Stimulated activated CD4-positive, alpha-beta T cell treated with anti-CD3 and anti-CD28 coated beads, Interleukin-4, amount 100 ng/mL, for 4 hours (primary cell): ENCODE measurements around the gene PNPLA6.
"Not testable (repeated sequence)": the region's sequence is repeated elsewhere in the genome, so short reads cannot be mapped to it uniquely, and the experiment has no call there.

Experiments used
- DNase-seq, 2 experiments: peaks; one replicate each; pipeline ENCODE4 v3.0.0-alpha.2; 2020

The PNPLA6 gene

DNA sequence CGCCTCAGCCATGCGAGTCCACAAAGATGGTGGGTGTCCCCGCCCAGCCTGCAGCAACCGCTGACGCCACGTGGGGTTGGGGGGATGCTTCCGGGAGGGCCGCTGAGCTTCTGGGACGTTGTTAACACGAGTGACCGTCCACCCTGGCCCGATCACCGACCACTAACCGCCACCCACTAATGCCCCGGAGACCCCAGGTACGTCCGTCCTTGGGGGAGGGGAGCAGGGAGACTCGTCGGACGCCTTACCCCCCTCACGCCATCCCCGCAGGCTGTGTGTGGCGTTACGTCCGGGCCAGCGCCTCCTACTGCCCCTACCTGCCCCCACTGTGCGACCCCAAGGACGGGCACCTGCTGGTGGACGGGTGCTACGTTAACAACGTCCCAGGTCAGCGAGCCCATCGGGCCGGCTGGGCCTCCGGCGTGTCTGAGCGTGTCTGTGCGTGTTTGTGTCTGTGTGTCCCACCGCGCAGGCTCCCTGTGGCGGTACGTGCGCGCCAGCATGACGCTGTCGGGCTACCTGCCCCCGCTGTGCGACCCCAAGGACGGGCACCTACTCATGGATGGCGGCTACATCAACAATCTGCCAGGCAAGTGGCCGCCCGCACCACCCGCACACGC, 21.3 kb downstream of the PNPLA6 start:
- no peak for DNase-seq

GRCh38 chr19:7558667-7559066, 23.1 kb downstream of the PNPLA6 start:
- no peak for DNase-seq

GRCh38 chr19:7559102-7559501, 23.6 kb downstream of the PNPLA6 start:
- DNase-seq, result no peak

DNA sequence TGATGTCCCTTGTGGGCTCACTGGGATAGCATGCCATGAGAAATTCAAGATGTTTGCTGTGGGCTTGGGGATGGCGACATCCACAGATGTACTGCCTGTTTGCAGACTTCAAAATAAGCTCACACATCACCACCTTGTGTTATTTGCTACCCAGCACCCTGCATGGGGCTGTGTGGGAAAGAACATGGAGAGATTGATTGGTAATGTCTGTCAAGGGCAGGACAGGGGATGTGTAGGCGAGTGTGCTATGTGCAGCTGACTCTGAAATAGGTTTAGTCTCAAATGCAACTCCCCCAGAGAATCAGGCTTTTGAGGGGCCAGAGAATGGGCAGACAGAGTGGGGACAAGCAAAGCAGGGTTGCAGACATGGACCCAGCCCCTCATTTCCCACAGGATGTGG, 24.7 kb downstream of the PNPLA6 start:
- DNase-seq, result no peak

DNA sequence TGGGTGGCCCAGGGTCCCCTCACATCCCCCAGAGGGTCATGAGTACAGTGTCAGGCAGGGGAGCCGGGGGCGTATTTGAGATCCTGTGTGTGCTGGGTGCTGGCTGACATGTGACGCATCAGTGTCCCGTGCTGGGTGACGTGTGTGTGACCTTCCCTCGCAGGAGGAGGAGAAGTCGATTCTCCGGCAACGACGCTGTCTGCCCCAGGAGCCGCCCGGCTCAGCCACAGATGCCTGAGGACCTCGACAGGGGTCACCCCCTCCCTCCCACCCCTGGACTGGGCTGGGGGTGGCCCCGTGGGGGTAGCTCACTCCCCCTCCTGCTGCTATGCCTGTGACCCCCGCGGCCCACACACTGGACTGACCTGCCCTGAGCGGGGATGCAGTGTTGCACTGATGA, 25.8 kb downstream of the PNPLA6 start:
- DNase-seq, result no peak

GRCh38 chr19:7562646-7563393, 27.3 kb downstream of the PNPLA6 start:
- no peak for DNase-seq

GRCh38 chr19:7564866-7565265, 29.3 kb downstream of the PNPLA6 start:
- no peak for DNase-seq

DNA sequence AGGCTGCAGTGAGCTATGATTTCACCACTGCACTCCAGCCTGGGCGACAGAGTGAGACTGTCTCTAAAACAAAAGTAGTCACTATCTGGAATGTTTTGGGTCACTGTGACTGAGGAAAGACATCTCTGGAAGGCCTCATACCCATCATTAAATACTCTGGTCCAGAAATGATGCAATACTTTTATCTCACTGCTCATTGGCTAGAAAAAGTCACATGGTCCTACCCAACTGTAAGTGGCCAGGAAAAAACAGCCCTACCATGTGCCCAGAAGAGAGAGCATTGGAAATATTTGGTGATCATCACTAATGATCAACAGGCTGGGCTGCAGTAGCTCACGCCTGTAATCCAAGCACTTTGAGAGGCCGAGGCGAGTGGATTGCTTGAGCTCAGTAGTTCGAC, 29.8 kb downstream of the PNPLA6 start:
- DNase-seq, result no peak

DNA sequence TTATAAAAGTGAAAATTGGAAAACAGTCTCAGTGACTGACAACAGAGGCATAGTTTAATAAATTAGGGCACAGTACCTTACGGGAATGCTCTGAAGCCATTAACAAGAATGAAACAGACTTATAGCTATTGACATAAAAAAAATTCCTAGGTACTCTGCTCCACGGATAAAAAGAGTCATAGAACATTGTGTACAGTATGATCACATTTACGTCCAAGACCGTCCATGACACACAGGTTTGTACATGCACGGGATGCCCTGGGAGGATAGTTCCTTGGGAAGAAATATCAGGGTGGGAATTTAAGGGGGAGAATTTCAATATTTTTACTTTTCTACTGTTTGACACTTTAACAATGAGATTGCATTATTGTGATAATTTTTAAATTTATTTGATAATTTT, 35.2 kb downstream of the PNPLA6 start:
- DNase-seq, result no peak

GRCh38 chr19:7575434-7576040, 40.0 kb downstream of the PNPLA6 start:
- DNase-seq, result no peak

- not testable (repeated sequence) for DNase-seq
These were observed 41.9 kb downstream of the PNPLA6 start for GRCh38 chr19:7577422-7577821.

- no peak for DNase-seq
These were observed 42.6 kb downstream of the PNPLA6 start for GRCh38 chr19:7578127-7578526.

GRCh38 chr19:7579182-7579581, 43.7 kb downstream of the PNPLA6 start:
- no peak for DNase-seq

DNA sequence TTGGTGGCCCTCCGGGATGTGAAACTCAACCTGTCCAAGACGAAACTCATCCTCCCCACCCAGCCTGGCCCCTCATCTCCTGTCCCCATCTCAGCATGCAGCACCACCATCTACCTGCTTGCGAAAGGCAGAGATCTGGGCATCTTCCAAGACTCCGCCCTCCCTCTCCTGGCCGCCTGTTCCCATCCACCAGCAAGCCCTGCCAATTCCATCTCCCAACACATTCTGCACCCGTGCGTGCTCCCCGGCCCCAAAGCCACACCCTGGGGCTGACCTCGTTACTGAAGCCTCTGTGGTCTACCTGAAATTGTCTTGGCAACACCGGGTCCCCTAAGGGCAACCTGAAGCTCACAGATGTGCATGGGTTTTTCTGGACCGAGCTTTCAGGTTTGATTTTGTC, 46.9 kb downstream of the PNPLA6 start:
- DNase-seq, result no peak

- DNase-seq, result no peak
These were observed 54.3 kb downstream of the PNPLA6 start for GRCh38 chr19:7589822-7590221.

DNA sequence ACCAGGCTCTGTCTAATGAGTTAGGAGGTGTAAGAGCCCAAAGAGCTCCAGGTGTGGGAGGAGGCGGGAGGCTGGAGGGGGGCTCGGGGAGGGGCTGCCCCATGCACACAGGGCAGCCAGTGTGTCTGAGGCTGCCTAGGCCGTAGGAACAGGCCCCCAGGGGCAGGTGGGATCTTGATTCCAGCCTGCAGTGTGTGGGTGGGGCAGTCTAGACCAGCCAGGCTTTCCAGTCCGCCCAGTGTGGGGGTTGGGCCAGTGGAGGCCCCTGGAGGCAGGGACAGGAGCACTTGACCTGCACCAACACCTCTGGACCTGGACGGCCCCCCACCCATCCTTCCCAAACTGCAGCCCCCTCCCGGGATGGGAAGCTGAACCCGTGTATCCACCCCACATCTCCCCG, 54.7 kb downstream of the PNPLA6 start:
- no peak for DNase-seq

DNA sequence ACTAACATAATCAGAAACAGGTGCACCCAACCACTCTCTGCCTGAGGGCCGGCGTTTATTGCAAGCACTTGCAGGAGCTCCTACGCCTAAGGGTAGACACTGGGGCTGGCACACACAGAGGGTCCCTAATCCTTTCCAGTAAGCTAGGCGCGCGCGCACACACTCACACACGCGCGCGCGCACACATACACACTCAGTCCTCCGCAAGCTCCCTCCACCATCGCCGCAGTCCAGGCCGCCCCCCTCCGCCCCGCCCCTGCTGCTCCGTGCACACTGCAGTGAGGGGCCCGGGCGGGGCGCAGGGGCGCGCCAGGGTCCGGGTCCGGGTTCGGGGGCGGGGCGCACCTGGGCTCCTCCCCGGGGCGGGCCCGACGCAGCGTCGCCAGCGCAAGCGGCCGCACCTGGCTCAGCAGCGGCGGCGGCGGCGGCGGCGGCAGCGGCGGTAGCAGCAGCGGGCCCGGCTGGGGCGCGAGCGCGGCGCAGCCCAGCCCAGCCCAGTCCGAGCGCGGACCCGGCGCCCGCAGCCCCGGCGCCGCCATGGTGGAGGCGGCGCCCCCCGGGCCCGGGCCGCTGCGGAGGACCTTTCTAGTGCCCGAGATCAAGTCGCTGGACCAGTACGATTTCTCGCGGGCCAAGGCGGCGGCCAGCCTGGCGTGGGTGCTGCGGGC, 60.1 kb downstream of the PNPLA6 start, which contains the start of gene CAMSAP3:
Gene CAMSAP3, plus strand, starts transcription at position 398 of the 668 bp plus-strand sequence. Its CDS starts 140 bp downstream, at position 538.
- DNase-seq, result peak; percentile 28 to 51

DNA sequence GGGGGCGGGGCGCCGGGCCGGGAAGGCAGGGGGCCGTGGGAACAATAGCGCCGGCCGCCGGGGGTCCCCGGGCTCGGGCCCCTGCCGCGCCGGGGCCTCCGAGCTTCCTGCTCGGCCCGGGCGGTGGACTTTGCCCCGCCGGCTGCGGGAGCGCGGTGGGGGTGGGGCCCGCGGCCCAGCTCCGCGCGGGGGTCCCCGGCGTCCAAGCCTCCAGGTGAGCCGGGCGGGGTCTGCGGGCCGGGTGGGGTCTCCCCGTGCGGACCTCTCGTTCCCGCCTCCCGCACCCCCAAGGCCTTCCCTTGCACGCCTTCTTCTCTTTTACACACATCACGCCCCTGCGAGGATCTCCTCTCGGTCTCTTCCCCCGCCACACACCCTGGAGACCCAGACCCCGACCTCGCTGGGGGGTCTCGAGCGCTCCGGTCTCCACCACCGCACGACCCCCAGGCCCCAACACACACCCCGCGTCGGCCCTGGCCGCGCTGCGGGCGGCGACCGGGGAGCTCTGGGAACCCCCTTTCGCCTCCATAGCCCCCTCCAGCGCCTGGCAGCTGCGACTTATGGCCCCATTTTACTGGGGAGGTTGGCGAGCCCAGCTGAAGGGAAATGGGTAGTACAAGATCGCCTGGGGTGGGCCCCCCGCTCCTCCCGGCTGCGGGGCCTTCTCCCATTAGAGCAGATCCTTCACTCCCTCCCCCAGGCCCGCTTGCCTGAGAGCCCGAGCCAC, 60.9 kb downstream of the PNPLA6 start:
- DNase-seq, result no peak

- no peak for DNase-seq
These were observed 62.2 kb downstream of the PNPLA6 start for GRCh38 chr19:7597689-7598088.

DNA sequence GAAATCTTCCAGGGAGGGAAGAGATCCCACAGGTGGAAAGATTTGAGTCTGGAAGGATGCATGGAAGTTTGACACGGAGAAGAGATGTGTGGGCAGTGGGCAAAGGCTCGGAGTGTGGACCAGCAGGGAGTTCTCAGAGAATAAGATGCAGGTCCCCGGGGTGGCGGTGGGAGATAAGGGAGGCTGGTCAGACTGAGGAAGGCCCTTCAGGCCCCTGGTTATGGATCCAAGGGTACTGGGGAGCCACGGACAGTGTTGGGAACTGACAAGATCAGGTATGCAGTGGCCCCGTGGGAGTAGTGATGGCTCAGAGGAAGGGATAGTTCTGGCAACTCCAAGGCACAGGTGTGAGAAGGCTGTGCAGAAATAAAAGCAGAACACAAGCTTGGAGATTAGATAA, 62.7 kb downstream of the PNPLA6 start:
- DNase-seq, result no peak

- DNase-seq, result no peak
These were observed 65.2 kb downstream of the PNPLA6 start for GRCh38 chr19:7600721-7601120.

GRCh38 chr19:7602240-7602934, 66.9 kb downstream of the PNPLA6 start:
- no peak for DNase-seq
